ENCODE data around the gene VAMP7. TPM values are rescaled to one million over a fixed set of nuclear protein-coding genes. Genes with fewer than 3 reads are reported as not detected.

VAMP7 gene
- total RNA-seq, 1 experiment from 2014 or later, result 31.5 TPM

DNA sequence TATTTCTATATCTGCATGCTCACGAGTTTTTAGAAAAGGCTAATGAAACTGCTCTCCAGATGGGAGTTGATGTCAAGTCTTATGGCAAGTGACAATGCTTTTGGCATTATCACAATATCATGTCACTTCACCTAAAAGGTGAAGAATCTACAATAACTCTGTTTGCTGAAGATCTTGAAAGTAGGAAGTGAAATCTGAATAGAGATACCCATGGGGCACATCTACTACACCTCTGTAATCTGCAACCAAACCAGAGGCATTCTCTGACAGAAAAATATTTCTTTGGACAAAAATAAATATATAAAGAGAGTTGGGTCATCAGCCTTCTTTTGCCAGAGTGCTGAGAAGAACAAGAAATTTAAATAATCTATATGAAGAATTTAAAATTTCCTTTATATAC is 3.9 kb upstream of the VAMP7 start:
- BruUV-seq (replicated peaks), result no TSS peak

DNA sequence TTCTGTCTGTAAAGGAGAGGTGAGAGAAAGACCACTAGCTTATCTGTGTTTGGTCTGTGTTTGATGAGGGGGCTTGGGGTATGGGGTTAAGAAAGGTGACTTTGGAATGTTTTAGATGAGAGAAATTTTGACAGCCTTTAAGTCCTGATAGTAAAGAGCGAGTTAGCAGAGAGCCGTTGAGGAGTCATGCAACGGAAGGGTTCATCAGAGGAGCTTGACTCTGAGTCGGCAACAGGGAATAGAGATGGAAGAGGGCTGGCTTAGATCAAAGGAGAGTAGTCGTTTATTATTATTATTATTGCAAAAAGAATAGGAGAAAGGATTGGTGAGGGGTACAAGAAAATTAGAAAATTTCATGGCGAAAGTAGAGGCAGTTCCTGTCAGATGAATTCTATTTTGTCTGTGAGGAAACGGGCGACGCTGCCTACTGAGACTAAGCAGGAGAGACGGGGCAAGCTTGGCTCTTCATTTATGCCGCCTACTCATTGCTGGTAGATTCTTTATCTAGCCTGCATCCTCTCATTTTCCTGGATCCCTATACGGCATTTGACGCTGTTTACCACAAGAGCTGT is 473 bp upstream of the VAMP7 start:
- no peak for DNase-seq
- TF ChIP-seq, protein P1, sequence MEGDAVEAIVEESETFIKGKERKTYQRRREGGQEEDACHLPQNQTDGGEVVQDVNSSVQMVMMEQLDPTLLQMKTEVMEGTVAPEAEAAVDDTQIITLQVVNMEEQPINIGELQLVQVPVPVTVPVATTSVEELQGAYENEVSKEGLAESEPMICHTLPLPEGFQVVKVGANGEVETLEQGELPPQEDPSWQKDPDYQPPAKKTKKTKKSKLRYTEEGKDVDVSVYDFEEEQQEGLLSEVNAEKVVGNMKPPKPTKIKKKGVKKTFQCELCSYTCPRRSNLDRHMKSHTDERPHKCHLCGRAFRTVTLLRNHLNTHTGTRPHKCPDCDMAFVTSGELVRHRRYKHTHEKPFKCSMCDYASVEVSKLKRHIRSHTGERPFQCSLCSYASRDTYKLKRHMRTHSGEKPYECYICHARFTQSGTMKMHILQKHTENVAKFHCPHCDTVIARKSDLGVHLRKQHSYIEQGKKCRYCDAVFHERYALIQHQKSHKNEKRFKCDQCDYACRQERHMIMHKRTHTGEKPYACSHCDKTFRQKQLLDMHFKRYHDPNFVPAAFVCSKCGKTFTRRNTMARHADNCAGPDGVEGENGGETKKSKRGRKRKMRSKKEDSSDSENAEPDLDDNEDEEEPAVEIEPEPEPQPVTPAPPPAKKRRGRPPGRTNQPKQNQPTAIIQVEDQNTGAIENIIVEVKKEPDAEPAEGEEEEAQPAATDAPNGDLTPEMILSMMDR (IDR thresholded peaks at IDR 0.05; ENCODE audit: insufficient read depth in 1 of 2, low read depth in 1 of 2, low read length in 1 of 2, severe bottlenecking in 1 of 2, unreplicated experiment in 1 of 2), result no peak
- CTCF ChIA-PET, result no interaction called here
- peak overlapping the region; percentile 73 for H3K27ac Mint-ChIP-seq (ENCODE audit: unreplicated experiment)
- Histone ChIP-seq H3K27me3 (replicated peaks; ENCODE audit: control insufficient read depth, insufficient read depth, low read length) (no peaks in the 10 kb centered on the region), H3K4me1 (no peaks in the 10 kb centered on the region), H3K36me3 (ENCODE audit: control insufficient read depth, insufficient read depth, low read length) (no peaks in the 10 kb centered on the region), H3K4me3 (ENCODE audit: low read depth, low read length) (peak overlapping the region; percentile 89), H3K9me3 (no peaks in the 10 kb centered on the region)
- BruUV-seq (replicated peaks), result no TSS peak
- POLR2A ChIA-PET, result no interaction called here
- intact Hi-C loops (cut with micrococcal nuclease; ENCODE audit: unreplicated experiment), result no loop called here
- H3K9me3 Mint-ChIP-seq (ENCODE audit: unreplicated experiment), result no peaks in the 10 kb centered on the region
- peaks cover 16% of the 10 kb centered on the region for H3K4me1 Mint-ChIP-seq (ENCODE audit: low read depth, unreplicated experiment)
- H3K4me3 Mint-ChIP-seq (ENCODE audit: unreplicated experiment), result peak overlapping the region; percentile 83
- H3K36me3 Mint-ChIP-seq (ENCODE audit: insufficient read depth, unreplicated experiment), result peaks cover 8% of the 10 kb centered on the region
- no peaks in the 10 kb centered on the region for H3K27me3 Mint-ChIP-seq (ENCODE audit: insufficient read depth, unreplicated experiment)

More for the DNA sequence above, 3.9 kb upstream of the VAMP7 start:
- intact Hi-C loops (cut with micrococcal nuclease; ENCODE audit: unreplicated experiment), result no loop called here
- Histone ChIP-seq H3K27me3 (replicated peaks; ENCODE audit: control insufficient read depth, insufficient read depth, low read length) (no peaks in the 10 kb centered on the region), H3K36me3 (ENCODE audit: control insufficient read depth, insufficient read depth, low read length) (no peaks in the 10 kb centered on the region), H3K4me3 (ENCODE audit: low read depth, low read length) (no peak overlapping the region), H3K9me3 (no peaks in the 10 kb centered on the region), H3K4me1 (no peaks in the 10 kb centered on the region)
- no peak for DNase-seq
- POLR2A ChIA-PET, result no interaction called here
- peaks cover 9% of the 10 kb centered on the region for H3K4me1 Mint-ChIP-seq (ENCODE audit: low read depth, unreplicated experiment)
- no peaks in the 10 kb centered on the region for H3K9me3 Mint-ChIP-seq (ENCODE audit: unreplicated experiment)
- no peak overlapping the region for H3K27ac Mint-ChIP-seq (ENCODE audit: unreplicated experiment)
- no peak overlapping the region for H3K4me3 Mint-ChIP-seq (ENCODE audit: unreplicated experiment)
- peaks cover 8% of the 10 kb centered on the region for H3K36me3 Mint-ChIP-seq (ENCODE audit: insufficient read depth, unreplicated experiment)
- peaks cover 2% of the 10 kb centered on the region for H3K27me3 Mint-ChIP-seq (ENCODE audit: insufficient read depth, unreplicated experiment)
- TF ChIP-seq, protein P1 (IDR thresholded peaks at IDR 0.05; ENCODE audit: insufficient read depth in 1 of 2, low read depth in 1 of 2, low read length in 1 of 2, severe bottlenecking in 1 of 2, unreplicated experiment in 1 of 2), result no peak
- CTCF ChIA-PET, result no interaction called here

DNA sequence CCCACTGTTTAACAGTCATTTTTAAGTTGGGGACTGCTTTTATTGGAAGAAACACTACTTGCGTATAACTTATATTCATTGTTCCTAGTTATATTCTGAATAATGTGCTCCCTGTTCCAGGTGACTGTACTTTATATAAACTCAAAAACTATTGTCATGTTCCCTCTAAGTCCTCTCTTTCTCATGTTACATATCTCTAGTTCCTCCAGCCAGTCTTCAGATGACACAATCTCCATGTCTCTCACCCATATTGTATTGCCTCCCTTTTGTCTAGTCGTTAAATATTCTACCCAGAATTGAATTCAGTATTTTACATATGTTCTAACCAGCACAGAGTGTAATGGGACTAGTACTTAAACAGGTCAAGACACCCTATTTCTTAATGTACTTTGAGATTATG is 5.3 kb downstream of the VAMP7 start:
- CTCF ChIA-PET, result no interaction called here
- POLR2A ChIA-PET, result no interaction called here
- Mint-ChIP-seq H3K4me3 (ENCODE audit: unreplicated experiment) (no peak overlapping the region), H3K4me1 (ENCODE audit: low read depth, unreplicated experiment) (peaks cover 22% of the 10 kb centered on the region), H3K36me3 (ENCODE audit: insufficient read depth, unreplicated experiment) (peaks cover 23% of the 10 kb centered on the region), H3K27ac (ENCODE audit: unreplicated experiment) (no peak overlapping the region), H3K9me3 (ENCODE audit: unreplicated experiment) (peaks cover 8% of the 10 kb centered on the region), H3K27me3 (ENCODE audit: insufficient read depth, unreplicated experiment) (no peaks in the 10 kb centered on the region)
- DNase-seq, result no peak
- Histone ChIP-seq H3K4me1 (no peaks in the 10 kb centered on the region), H3K4me3 (ENCODE audit: low read depth, low read length) (no peak overlapping the region), H3K9me3 (no peaks in the 10 kb centered on the region), H3K27me3 (replicated peaks; ENCODE audit: control insufficient read depth, insufficient read depth, low read length) (no peaks in the 10 kb centered on the region), H3K36me3 (ENCODE audit: control insufficient read depth, insufficient read depth, low read length) (no peaks in the 10 kb centered on the region)
- BruUV-seq (replicated peaks), result no TSS peak
- TF ChIP-seq, protein P1 (IDR thresholded peaks at IDR 0.05; ENCODE audit: insufficient read depth in 1 of 2, low read depth in 1 of 2, low read length in 1 of 2, severe bottlenecking in 1 of 2, unreplicated experiment in 1 of 2), result no peak
- intact Hi-C loops (cut with micrococcal nuclease; ENCODE audit: unreplicated experiment), result no loop called here

Measured in Caco-2 (cell line).